Effector memory CD4-positive, alpha-beta T cell (primary cell): Measurements from ENCODE around the gene CCNG2.

Experiments
- DNase-seq, 3 donors: peaks; one replicate each; pipeline ENCODE4 v3.0.0-alpha.2; 2020
- H3K27ac ChIP-seq: 2 replicates; pipeline ENCODE4 v1.7.0; 2013; ENCODE audit warnings: mild to moderate bottlenecking, low read length, moderate library complexity; ENCODE audit not compliant: insufficient read depth, poor library complexity, severe bottlenecking
- H3K27me3 ChIP-seq: replicated peaks from 2 replicates; pipeline ENCODE4 v1.7.0; 2013; ENCODE audit warnings: mild to moderate bottlenecking, low read length; ENCODE audit not compliant: insufficient read depth, control insufficient read depth, poor library complexity, severe bottlenecking
- H3K36me3 ChIP-seq: 2 replicates; pipeline ENCODE4 v1.7.0; 2013; ENCODE audit warnings: mild to moderate bottlenecking, low read length, moderate library complexity; ENCODE audit not compliant: control insufficient read depth, insufficient read depth
- H3K4me1 ChIP-seq: 2 replicates; pipeline ENCODE4 v1.7.0; 2013; ENCODE audit warnings: low read length, mild to moderate bottlenecking; ENCODE audit not compliant: control insufficient read depth, insufficient read depth, poor library complexity, severe bottlenecking
- H3K4me3 ChIP-seq: 2 replicates; pipeline ENCODE4 v1.7.0; 2013; ENCODE audit warnings: low read length, low read depth, mild to moderate bottlenecking; ENCODE audit not compliant: insufficient read depth, poor library complexity, severe bottlenecking
- H3K9me3 ChIP-seq: 2 replicates; pipeline ENCODE4 v1.7.0; 2013; ENCODE audit warnings: mild to moderate bottlenecking, low read length, moderate library complexity; ENCODE audit not compliant: control insufficient read depth
- total RNA-seq, 3 donors: gene quantifications; one replicate each; lab custom pipeline; 2026; lab: John Stamatoyannopoulos, UW

The CCNG2 gene, protein sequence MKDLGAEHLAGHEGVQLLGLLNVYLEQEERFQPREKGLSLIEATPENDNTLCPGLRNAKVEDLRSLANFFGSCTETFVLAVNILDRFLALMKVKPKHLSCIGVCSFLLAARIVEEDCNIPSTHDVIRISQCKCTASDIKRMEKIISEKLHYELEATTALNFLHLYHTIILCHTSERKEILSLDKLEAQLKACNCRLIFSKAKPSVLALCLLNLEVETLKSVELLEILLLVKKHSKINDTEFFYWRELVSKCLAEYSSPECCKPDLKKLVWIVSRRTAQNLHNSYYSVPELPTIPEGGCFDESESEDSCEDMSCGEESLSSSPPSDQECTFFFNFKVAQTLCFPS
- total RNA-seq = 19.0 to 34.0 (median 33.2) reads per million in 3 donors

DNA sequence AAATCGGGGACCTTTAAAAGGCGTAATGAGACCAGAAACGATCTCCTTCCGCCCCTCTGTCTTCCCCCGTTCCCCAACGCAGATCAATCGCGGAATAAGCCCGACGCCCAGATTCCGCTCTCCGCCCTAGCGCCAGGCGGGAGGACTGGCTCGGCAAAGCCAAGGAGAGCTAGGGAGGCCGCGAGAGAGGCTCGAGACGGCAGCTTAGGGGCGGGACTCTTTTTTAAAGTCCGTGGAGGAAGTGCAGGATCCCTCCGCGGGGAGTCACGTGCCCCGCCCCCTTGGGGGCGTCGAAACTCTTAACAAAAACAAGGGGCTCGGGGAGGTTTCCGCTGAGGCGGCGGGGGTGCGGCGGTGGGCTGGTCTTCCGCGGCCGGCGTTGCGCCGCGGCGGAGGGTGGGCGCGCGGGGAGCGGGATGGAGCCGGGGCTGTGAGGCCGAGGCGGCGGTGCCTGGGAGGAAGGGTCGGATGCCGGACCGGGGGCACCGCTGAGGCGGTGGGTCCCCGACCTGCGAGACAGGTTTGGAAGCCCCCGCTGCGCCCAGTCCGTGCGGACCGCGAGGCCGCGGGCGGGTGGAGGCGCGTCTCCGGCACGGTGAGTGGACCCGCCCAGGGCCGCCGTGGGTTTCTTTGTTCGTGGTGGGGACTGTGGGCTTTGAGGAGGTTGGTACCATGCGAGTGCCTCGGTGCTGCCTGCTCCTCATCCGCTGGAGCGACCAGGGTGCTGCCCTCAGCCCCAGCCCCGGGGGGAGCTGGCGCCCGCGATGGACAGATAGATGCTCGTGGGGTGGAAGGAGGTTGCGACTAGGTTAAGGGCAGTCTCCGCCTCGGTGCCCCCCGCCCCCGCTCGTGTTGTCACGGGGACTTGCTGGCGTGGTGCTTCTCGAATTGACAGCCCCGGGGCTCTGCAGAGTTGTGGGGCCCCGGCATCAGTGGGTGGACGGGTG is at the start of gene CCNG2:
CCNG2 (plus strand) TSS at position 296 of the 947 bp plus-strand sequence. CDS start 1,326 bp downstream, outside the sequence.
- H3K4me1 ChIP-seq = no peaks in the 10 kb centered on the region
- peak within 1 kb of the TSS; percentile 79 for H3K27ac ChIP-seq

DNA sequence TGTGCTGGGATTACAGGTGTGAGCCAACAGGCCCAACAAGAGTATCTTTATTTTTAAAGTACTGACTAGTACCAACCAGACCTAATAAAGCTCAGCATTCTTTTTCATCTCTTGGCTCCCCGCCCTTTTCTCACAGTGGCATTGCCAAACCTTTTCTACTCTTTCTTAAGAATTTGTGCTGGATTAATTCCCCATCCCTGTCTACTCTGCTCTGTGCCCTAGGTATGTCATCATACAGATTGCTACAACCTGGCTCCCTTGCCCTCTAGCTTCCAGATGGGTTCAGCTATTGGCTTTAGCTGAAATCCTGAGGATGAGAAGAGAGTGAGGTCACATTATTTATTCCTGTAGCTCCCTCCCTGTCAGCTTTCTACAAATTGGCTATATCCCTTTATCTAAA is 46.3 kb upstream of the CCNG2 start:
- H3K4me3 ChIP-seq = no peak overlapping the region
- no peaks in the 10 kb centered on the region for H3K9me3 ChIP-seq
- no peaks in the 10 kb centered on the region for H3K27me3 ChIP-seq
- H3K4me1 ChIP-seq = no peaks in the 10 kb centered on the region
- H3K36me3 ChIP-seq = no peaks in the 10 kb centered on the region
- no peak for DNase-seq
- H3K27ac ChIP-seq = no peak overlapping the region

More for the DNA sequence above, at the start of gene CCNG2:
- no peaks in the 10 kb centered on the region for H3K27me3 ChIP-seq
- peak within 1 kb of the TSS; percentile 100 for H3K4me3 ChIP-seq
- H3K9me3 ChIP-seq = no peaks in the 10 kb centered on the region
- peak; percentile 33 to 81 (median 78) for DNase-seq
- peaks cover 4% of the 10 kb centered on the region for H3K36me3 ChIP-seq

DNA sequence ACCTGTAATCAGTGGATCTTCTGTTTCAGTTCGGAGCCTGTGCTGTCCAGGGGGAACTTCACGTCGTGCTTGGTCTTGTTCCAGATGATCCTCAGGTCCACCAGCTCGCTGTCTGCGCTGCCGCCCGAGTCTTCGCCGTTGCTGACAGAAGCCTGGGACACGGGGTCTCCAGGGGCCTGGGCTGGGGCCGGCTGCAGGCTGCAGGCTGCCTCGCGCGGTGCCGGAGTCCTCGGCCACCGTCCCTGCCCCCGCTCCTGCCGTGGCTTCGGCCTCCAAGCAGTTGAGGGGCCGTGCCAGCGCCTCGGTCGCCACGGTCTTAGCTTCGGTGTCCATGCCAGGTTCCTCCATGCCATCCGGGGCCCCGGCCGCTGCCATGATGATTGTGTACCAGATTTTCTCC is 43.9 kb upstream of the CCNG2 start:
- Histone ChIP-seq H3K9me3 (no peaks in the 10 kb centered on the region), H3K27ac (no peak overlapping the region), H3K36me3 (no peaks in the 10 kb centered on the region), H3K4me1 (no peaks in the 10 kb centered on the region), H3K4me3 (no peak overlapping the region), H3K27me3 (no peaks in the 10 kb centered on the region)
- DNase-seq = no peak

DNA sequence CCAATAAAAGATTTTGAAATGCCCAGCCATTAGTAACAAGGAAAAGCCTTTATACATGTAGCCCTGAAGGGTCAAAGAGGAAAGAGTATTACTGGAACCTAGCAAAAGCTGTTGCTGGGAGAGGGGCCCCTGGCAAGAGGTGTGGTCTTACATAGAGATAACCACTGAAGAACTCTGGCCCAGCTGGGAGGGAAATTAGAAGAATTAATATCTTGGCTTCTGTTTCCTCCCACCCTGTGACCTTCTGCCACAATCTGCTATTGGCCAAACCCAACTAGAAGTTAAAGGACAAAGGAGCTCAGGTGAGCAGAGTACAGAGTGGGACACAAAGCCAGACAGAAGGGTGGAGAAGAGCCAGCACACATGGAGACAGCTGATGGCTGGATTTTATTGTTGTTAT is 39.3 kb upstream of the CCNG2 start:
- no peak overlapping the region for H3K27ac ChIP-seq
- H3K9me3 ChIP-seq = no peaks in the 10 kb centered on the region
- H3K27me3 ChIP-seq = no peaks in the 10 kb centered on the region
- no peaks in the 10 kb centered on the region for H3K36me3 ChIP-seq
- DNase-seq = no peak
- H3K4me1 ChIP-seq = no peaks in the 10 kb centered on the region
- H3K4me3 ChIP-seq = no peak overlapping the region

DNA sequence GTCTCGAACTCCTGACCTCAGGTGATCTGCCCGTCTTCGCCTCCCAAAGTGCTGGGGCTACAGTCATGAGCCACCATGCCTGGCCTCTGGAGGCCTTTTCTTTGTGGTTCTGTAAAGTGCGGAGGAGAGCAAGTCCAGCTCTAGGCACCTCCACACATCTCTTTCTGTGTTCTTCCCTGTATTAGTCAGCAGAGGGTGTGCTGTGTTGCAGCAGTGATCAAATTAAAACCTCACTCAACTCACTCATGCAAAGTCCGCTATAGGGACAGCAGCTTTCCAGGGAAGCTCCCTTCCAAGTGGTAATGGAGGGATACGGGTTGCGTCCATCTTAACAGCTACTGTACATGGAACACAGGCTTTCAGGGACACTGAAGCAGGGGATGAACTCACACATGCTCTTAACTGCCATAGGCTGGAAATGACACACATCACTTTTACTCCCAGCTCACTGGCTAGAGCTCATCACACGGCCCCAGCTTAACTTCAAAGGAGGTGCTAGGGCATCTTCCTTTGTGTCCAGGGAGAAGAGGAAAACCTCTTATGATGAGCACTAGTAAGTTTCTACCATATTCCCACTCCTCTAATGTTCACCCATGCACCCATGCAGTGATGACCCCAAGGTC is 36.0 kb upstream of the CCNG2 start:
- Histone ChIP-seq H3K27me3 (no peaks in the 10 kb centered on the region), H3K4me3 (no peak overlapping the region), H3K27ac (no peak overlapping the region), H3K36me3 (no peaks in the 10 kb centered on the region), H3K4me1 (no peaks in the 10 kb centered on the region), H3K9me3 (no peaks in the 10 kb centered on the region)
- no peak for DNase-seq

DNA sequence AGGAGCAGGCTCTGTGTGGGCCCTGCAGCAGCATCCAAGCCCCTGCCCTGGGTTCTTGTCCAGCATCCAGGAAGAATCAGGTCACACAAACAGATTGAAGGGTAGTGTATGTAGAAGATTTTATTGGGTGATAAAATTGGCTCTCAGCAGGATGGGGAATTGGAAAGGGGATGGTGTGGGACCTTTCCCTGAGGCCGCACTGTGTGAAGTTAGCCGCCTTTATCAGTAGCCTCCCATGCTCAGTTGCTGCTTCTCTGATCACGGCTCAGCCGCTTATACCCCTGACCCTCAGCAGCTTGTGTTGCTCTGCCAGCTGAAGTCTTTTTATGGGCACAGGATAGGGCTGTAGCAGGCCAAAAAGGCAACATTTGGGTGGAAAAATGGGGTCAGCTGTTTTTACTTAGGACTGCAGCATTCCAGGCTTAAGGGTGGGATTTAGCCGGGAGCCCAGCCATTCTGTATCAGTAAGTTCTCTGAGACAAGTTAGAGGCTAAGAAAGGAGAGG is 35.2 kb upstream of the CCNG2 start:
- H3K27me3 ChIP-seq = no peaks in the 10 kb centered on the region
- H3K4me1 ChIP-seq = peaks cover 1% of the 10 kb centered on the region
- no peaks in the 10 kb centered on the region for H3K36me3 ChIP-seq
- no peak overlapping the region for H3K4me3 ChIP-seq
- H3K27ac ChIP-seq = no peak overlapping the region
- H3K9me3 ChIP-seq = no peaks in the 10 kb centered on the region
- no peak for DNase-seq

DNA sequence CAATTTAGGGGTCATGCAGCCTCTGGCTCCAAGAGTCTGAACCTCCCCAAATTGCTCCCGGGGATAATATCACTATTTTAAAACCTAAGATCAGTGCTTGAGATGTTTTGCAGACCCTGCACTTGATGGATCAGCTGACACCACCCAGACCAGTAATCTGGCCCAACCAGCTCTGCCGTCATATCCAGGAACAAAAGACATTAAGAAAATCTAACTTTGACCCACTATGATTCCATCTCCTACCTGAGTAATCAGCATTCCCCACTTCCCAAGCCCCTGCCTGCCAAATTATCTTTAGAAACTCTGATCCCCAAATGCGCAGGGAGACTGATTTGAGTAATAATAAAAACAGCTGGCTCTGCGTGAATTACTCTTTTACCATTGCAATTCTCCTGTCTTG is 34.4 kb upstream of the CCNG2 start:
- no peak for DNase-seq

DNA sequence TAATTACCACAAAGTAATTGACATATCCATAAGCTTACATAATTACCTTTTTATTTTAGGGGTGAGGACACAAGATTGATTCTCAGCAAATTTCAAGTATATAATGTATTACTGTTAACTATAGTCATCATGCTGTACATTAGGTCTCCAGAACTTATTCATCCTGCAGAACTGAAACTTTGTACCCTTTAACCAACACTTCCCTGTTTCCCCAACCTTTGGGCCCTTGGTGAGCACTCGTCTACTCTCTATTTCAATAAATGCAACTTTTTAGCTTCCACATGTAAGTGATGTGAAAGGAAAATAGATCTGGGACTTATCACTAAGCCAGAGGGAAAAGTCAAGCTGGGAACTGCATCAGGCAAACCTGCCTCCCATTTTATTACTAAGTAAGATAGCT is 33.6 kb upstream of the CCNG2 start:
- no peaks in the 10 kb centered on the region for H3K36me3 ChIP-seq
- H3K27ac ChIP-seq = no peak overlapping the region
- DNase-seq = no peak
- peaks cover 2% of the 10 kb centered on the region for H3K4me1 ChIP-seq
- no peaks in the 10 kb centered on the region for H3K9me3 ChIP-seq
- no peaks in the 10 kb centered on the region for H3K27me3 ChIP-seq
- no peak overlapping the region for H3K4me3 ChIP-seq

More for the DNA sequence above, 34.4 kb upstream of the CCNG2 start:
- Histone ChIP-seq H3K27ac (no peak overlapping the region), H3K4me3 (no peak overlapping the region), H3K36me3 (no peaks in the 10 kb centered on the region), H3K27me3 (no peaks in the 10 kb centered on the region), H3K4me1 (peaks cover 2% of the 10 kb centered on the region), H3K9me3 (no peaks in the 10 kb centered on the region)

DNA sequence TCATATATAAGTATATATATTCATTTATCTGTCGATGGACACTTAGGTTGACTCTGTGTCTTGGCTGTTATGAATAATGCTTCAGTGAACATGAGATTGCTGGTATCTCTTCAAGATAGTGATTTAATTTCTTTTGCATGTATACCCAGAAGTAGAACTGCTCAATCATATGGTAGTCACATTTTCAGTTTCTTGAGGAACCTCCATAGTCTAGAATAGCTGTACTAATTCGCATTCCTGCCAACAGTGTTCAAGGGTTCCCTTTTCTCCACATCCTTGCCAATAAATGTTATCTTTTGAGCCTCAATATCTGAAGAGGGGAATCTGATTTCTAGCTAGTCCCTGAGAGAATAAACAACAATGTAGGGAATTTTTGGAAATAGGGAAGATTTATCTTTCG is 32.4 kb upstream of the CCNG2 start:
- Histone ChIP-seq H3K9me3 (no peaks in the 10 kb centered on the region), H3K27ac (no peak overlapping the region), H3K4me1 (peaks cover 2% of the 10 kb centered on the region), H3K36me3 (no peaks in the 10 kb centered on the region), H3K27me3 (no peaks in the 10 kb centered on the region), H3K4me3 (no peak overlapping the region)
- DNase-seq = no peak
